HG03280 (cell line): ENCODE measurements around the gene EPB41L4A.

Experiments
- ATAC-seq: cut with Tn5 transposase; IDR thresholded peaks from one replicate; pipeline ENCODE4 v1.9.1; 2021; ENCODE audit warnings: mild to moderate bottlenecking, moderate library complexity; ENCODE audit not compliant: unreplicated experiment

The EPB41L4A gene

DNA sequence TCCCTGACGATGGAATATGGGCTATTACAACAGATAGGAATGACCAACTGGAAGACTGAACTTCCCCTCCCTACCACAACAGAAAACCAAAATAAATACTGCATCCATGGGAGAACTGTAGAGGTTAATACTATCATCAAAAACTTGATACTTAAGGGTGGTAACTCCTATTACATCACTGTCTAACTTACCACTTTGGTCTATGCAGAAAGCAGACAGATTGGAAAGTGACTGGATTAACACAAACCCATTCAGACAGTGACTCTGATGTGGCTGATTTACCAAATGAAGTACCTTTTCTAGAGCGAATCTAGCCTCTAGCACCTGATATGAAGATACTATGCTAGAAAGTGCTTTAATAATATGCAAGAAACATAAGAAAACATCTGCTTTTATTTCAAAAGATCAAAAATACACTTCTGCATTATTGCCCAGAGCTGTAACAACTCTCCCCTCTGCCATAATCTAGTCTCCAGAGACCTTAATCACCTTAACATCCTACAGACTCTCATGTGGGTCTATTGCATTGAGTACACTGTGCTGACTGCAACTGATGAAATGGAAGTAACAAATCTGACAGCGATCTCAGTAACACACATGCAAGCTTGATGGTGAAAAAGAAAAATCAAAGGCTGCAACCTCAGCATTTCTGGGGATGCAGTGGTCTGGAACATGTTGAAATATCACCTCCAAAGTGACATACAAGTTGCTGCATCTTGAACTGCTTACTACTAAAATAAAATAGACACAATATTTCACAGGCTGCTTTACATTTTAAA is 62.7 kb downstream of the EPB41L4A start:
- no peak for ATAC-seq

DNA sequence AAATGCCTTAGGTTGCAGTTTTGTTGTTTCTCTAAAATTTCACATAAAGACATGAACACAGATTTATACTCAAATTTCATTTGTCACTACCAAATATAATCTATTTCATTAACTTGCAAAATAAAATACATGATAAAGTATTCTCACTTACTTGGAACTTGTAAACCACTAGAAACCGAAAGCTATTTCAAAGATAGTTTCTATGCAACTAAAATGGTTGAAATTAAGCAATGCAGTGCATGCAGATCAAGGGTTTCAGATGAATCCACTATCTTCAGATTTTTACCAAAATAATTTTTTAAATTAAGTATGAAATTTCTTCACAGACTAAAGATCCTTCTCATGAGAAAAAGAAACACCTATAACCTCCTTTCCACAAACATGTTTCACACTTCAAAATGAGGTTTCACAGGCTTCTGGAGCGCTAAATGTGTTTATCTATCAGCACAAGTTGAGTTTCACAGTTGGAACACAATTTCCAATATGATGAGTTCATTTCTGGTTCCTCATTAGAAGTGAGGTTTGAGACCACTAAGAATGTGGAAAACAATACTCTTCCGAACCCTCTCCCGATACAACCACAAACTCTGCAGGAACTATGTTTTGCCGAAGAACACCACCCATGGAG is 63.9 kb downstream of the EPB41L4A start:
- peak; percentile 53 for ATAC-seq

DNA sequence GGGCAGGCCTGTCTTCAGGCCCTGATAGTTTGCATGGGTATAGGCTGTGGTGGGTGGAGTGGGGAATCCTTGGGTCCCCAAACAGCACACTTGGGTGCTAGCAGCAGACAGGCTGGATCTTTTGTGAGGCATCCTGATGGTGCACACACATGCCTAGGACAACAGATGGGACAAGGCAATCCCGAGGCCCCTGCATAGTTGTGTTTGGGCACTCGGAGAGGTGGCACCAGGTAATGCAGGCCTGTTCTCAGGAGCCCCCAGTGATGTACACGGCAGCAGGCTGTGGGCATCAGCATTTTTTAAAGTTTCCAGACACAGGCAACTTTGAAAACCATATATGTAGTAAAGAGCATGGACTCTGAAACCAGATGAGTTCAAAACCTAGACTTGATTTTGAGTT is 65.4 kb downstream of the EPB41L4A start:
- ATAC-seq, result no peak

DNA sequence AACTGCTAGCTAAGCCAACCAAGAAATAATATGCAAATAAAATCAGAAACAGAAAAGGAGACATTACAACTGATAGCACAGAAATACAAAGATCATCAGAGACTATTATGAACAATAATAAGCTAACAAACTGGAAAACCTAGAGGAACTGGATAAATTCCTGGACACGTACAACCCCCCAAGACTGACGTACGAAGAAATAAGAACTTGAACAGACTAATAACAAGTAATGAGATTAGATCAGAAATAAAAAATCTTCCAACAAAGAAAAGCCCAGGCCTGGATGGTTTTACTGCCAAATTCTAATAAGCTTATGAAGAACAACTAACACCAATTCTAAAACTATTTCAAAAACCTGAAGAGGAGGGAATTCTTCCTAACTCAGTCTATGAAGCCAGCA is 67.9 kb downstream of the EPB41L4A start:
- ATAC-seq, result no peak

DNA sequence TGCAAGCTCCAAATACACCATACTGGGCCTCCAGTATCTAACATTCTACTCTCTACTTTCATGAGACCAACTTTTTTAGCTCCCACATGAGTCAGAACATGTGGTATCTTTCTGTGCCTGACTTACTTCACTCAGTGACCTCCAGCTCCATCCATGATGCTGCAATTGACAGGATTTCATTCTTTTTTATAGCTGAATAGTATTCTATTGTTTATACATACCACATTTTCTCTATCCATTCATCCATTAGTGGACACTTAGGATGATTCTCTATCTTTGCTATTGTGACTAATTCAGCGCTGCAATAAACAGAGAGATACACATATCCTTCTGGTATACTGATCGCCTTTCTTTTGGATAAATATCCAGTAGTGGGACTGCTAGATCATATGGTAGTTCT is 68.5 kb downstream of the EPB41L4A start:
- no peak for ATAC-seq

DNA sequence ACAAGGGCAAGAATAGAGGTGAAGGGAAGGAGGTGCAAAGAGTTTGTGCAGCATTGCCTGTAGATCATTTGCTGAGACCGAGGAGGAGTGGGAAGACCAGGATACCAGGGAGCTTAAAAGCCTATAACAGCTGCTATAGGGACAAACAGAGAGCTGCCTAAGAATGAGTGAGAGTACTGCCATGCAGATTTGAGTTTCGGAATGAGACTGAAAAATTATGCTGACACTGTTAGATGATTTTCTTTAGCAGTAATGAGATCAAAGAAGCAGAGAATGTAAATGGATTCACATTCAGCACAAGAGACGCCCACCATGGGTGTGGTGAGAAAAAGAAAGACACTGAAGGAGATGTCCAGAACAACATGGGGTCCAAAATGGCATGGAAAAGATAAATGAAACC is 69.7 kb downstream of the EPB41L4A start:
- no peak for ATAC-seq

DNA sequence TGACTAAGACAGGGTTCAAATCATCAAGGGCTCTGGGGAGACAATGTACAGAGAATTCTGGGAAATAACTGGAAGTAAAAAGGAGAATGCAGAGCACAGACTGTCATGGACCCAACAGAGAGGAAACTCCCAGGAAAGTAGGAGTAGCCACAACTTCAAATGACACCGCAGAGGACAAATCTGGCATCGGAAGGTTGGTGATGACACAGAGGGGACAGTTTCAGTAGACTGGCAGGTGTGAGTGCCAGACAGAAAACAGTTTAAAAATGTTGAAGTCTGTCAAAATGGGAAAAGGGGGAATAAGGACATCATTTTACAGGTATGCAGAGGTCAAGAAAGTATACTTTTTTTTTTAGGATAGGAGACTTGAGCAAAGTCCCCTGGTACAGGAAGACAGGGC is 70.2 kb downstream of the EPB41L4A start:
- no peak for ATAC-seq

DNA sequence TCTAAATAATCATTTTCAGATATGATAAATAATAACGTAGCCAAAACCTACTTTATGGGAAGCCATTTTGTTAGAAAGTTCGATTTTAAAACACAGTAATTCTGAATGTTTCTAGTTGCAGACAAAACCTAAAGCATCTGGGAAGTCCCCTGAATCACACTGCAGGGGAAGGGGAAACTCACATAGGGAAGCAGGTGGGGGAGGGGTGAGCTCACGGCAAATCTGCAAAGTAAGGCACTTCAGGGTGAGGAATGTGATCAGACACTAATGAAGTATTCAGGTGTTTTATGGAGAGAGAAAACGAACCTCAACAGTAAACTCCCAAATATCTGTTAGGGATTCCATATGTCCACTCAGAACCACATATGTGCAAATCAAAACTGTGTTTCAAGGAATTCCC is 70.7 kb downstream of the EPB41L4A start:
- no peak for ATAC-seq

DNA sequence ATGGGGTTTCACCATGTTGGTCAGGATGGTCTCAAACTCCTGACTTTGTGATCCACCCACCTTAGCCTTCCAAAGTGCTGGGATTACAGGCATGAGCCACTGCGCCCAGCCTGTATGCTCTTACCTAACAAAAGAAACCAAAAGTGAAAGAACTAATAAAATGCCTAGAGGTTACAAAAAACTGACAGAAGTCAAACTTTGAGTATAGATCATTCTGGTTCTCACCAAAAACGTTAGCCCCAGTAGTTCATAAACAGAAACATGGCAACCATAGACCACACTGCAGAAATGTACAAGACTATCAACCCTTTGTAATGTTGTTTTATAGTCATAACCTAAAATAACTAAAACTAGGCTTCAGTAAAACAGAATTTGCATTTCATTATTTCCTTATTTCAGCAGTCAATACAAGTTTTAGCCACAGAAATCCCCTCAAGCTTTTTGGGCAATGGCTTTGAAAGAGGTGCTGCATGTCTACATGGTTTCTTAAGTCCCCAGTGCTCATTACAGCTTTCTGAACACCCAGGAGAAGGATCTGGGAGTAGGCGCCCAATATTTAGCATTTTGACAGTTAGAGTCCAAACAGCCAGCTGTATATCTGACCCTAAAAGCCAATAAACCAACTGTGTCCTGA is 72.5 kb downstream of the EPB41L4A start:
- ATAC-seq, result peak; percentile 67

DNA sequence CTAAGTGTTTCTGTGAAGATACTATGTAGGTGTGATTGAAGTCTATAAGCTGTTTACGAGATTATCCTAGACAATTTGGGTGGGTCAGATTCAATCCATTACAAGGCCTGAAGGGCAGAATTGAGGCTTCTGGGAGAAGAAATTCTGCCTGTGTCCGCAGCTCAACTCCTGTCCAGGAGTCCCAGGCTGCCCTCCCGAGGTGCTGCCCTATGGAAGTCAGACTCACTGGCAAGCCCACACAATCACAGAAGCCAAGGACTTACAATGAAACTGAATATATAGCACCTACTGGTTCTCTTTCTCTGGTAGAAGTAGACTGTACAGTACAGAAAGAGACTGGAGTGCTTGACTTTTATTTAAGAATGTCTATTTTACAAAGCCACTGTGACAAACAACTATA is 74.5 kb downstream of the EPB41L4A start:
- ATAC-seq, result no peak

DNA sequence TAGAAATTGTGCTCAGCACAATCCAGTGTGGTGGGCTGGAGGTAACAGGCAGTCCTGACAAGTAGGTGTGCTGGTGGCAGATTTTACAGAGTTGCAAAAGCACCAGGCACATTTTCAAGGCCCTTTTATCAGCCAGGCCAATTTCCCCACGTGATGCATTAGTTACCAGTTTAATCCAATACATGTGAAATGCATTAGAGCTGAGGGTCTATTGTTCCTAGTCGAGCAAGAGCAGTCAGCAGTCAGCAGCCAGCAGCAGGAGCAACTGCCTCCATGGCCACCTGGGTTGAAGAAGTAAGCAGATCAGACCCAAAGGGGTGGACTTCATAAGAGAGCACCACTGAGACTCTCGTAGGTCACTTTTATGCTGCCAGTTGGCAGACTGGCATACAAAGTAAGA is 76.7 kb downstream of the EPB41L4A start:
- no peak for ATAC-seq

DNA sequence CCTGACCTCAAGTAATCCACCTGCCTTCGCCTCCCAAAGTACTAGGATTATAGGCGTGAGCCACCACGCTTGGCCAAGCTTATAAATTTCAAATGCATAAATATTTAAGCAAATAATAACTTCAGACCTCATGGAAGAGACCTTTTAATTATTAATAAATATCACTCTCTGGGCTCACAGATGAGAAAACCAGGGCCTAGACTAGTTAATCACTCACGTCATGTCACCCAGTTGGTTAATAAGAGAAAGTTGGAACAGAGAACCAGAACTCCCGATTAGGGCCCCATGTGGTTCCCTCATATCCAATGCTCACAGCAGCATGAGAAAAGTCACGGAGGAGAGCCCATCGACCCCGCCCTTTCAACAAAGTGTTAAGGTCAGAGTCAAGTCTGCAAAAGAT is 79.3 kb downstream of the EPB41L4A start:
- ATAC-seq, result no peak

DNA sequence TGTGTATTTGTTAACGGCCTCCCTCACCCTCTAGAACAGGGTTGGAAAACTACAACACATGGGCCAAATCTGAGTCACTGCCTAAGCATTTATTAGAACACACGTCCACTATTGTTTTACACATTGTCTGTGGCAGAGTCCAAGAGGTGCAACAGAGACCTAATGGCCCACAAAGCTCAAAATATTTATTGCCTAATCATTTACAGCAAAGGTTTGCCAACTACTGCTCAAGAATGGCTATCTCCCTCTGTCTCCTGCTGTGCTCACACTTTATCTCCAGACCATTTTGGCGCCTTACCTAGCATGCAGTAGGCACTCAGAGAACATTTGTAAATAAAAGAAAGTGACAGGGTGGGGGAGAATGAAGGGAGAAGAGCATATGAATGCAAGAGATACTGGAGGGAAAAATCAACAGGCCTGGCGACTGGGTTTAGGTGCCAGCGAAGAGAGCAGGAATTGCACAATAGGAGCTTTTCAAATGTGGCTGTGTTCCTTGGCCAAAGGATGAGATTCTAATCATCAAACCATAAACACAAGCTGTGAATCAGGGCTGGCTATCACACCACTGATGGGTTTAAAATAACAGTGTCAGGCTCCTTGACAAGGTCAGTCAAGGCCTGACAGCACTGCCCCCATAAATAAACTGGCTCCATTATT is 80.3 kb downstream of the EPB41L4A start:
- ATAC-seq, result no peak

DNA sequence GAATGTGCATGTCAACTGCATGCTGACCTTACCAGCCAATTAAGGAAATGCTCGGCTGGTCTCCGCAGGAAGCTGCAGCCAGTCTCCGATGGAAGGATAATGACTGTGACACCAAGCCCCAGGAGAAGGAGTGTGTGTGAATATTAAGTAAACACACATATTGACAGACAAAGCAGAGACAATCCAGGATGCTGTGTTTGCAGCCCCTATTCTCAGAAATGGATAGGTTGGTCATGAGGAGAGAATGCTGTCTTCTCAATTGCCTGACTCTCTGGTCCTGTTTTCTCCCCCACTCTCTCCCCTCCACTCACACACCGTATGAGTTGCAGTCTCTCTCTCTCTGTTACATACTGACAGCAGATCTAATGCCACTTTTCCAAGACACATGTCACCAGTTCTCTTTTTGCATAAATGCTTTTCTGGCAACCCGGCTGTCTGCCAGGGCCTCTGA is 85.7 kb downstream of the EPB41L4A start:
- ATAC-seq, result no peak

DNA sequence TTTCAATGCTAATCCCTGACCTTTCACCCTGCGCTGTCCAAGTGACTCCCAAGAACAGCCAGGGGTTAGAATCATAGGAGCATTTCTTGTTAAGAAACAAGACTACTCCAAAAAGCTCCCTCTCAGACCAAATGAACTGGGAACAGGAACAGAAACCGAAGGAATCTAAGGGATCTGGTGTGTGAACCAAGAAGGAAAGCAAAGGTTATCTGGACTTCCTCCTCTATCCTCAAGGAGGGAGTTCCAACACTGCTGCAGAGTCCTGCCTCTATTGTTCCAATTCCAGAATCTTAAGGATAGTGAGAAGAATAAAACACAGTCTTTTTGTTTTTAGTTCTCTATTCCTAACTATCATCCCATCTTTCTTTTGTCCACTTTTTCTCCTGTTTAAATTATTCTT is 87.2 kb downstream of the EPB41L4A start:
- ATAC-seq, result no peak

DNA sequence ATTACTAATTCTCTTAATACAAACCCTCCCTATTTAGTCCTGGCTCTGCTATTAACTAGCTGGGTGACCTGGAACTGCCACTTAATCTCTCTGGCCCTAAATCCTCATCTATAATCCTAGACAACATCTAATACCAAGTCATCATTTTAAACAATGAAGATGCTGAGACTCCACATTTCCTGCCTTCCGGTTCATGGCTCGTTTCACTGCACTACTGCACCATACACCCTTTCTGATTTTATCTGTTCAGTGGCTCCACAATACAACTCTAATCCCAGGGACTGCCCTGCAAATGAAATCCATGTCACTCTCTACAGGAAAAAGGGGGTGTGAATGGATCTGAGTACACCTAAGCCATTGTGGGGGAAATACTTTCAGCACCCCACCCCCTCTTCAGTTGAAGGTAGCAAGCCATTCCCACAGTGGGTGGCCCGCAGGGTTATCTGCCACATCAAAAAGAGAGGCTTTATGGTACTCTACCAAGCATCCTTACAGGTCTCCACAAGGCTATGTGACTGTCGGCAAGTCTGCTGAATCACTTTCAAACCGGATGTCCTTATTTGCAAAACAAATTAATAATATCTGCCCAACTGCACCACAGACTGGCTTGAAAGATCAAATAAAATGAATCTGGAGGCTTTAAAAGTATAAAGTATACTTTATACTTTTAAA is 89.5 kb downstream of the EPB41L4A start:
- peak; percentile 94 for ATAC-seq

DNA sequence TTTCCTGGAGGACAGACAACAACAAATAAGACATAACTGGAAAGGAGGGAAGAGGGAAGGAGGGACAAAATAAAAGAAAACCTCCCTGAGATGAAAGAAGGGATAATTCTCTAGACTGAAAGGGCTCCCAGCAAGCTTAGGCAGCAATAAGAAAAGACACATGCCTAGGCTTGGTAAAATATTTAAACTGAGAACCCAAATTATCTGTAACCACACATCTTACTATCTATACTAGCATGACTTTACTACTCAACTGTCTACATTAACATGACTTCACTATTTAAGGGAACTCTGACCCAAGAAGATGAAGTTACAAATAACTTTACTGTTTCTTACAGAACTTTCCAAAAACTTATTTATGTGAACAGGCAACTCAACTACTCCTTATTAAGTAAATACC is 95.9 kb downstream of the EPB41L4A start:
- ATAC-seq, result no peak

DNA sequence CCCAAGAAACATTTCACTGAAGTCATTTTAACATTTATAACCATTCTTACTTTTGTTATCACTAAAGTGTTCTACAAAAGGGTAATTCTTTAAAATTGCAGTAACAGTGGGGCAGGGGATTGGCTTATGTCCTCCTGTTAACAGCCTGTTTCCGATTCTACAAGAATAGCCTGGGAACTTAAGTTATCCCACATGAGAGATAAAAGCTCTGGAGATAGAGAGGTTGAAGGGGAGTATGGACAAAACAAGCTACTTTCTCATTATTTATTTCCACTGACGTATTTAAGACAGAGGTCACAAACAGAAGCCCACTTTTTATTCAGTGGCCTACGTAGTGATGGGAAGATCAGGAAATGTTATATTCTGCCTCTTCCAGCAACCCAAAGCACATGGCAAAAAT is 98.7 kb downstream of the EPB41L4A start:
- no peak for ATAC-seq

DNA sequence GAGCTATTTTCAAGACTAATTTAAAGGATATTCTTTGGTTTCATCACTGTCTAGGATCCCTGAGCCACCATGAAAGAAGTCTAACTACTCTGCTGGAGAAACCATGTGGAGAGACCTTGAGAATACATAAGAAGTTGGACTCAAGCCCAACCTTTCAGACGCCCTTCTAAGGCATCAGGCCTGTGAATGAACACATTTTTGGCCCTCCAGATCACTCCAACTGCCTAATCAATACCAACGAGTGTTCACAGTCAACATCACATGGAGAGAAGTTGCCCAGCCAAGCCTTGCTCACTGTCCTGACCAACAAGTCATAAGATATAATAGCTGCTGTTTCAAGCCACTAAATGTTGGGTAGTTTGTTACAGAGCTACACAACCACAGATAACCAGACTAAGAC is 100.7 kb downstream of the EPB41L4A start:
- no peak for ATAC-seq

DNA sequence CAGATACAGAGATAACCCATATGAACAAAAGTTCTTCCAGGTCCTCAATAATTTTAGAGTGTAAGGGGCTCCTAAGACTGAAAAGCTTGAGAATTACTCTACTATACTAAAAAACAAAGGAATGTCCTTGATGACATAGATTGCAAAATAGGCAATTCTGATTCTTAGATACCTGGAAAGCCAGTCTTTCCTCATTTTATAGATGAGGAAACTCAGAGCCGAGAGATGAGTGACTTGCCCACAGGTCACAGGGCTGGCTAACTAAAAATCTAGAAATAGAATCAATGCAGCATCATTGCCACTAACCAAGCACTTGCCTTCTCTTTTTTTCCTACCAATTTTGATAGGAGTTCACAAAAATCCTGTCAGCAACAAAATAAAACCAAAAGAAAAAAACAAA is 101.2 kb downstream of the EPB41L4A start:
- ATAC-seq, result no peak

DNA sequence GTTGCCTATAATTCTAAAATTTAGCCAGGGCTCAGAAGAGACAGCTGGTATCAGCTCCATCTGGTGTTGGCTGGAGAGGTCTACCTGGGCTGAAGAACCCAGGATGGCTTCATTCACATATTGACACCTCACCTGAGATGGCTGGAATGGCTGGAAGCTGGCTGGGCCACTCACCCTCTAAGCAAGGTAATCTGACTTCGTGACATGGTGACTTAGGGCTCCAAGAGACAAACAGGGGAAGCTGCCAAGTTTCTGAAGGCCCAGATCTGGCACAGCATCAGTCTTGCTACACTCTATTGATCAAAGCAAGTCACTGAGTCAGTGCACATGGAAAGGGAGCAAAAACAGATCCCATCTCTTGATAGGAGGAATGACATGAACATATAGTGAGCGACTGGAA is 102.3 kb downstream of the EPB41L4A start:
- no peak for ATAC-seq
